HG03342 (cell line): ENCODE results near the gene PRKCA.
"Not testable (repeated sequence)": the region's sequence is repeated elsewhere in the genome, so short reads cannot be mapped to it uniquely, and the experiment has no call there.

Experiments
- ATAC-seq: cut with Tn5 transposase; IDR thresholded peaks from one replicate; pipeline ENCODE4 v1.9.1; 2021; ENCODE audit warnings: mild to moderate bottlenecking, moderate library complexity; ENCODE audit not compliant: unreplicated experiment

The PRKCA gene

GRCh38 chr17:66287911-66288310, 14.5 kb upstream of the PRKCA start:
- no peak for ATAC-seq

- ATAC-seq: no peak
Observed at GRCh38 chr17:66290101-66290722, 12.2 kb upstream of the PRKCA start.

- ATAC-seq: no peak
Observed at GRCh38 chr17:66292353-66292752, 10.1 kb upstream of the PRKCA start.

- ATAC-seq: no peak
Observed at GRCh38 chr17:66296289-66296725, 6.1 kb upstream of the PRKCA start.

GRCh38 chr17:66297443-66297842, 5.0 kb upstream of the PRKCA start:
- ATAC-seq: not testable (repeated sequence)

GRCh38 chr17:66299711-66300110, 2.7 kb upstream of the PRKCA start:
- no peak for ATAC-seq

GRCh38 chr17:66300956-66301355, 1.5 kb upstream of the PRKCA start:
- no peak for ATAC-seq

- no peak for ATAC-seq
Observed at GRCh38 chr17:66301367-66301863, 998 bp upstream of the PRKCA start.

- peak; percentile 21 for ATAC-seq
Observed at GRCh38 chr17:66302761-66303626, 581 bp downstream of the PRKCA start.

GRCh38 chr17:66304304-66305174, 2.1 kb downstream of the PRKCA start:
- ATAC-seq: no peak

GRCh38 chr17:66306446-66306845, 4.0 kb downstream of the PRKCA start:
- no peak for ATAC-seq

- no peak for ATAC-seq
Observed at GRCh38 chr17:66307257-66307656, 4.8 kb downstream of the PRKCA start.

GRCh38 chr17:66308856-66309255, 6.4 kb downstream of the PRKCA start:
- ATAC-seq: no peak

GRCh38 chr17:66309793-66310192, 7.4 kb downstream of the PRKCA start:
- no peak for ATAC-seq

GRCh38 chr17:66310528-66311148, 8.2 kb downstream of the PRKCA start:
- no peak for ATAC-seq

- no peak for ATAC-seq
Observed at GRCh38 chr17:66312912-66313311, 10.5 kb downstream of the PRKCA start.

GRCh38 chr17:66313325-66313724, 10.9 kb downstream of the PRKCA start:
- ATAC-seq: no peak

GRCh38 chr17:66313995-66314659, 11.7 kb downstream of the PRKCA start:
- ATAC-seq: no peak

- no peak for ATAC-seq
Observed at GRCh38 chr17:66317629-66318028, 15.2 kb downstream of the PRKCA start.

GRCh38 chr17:66319226-66319625, 16.8 kb downstream of the PRKCA start:
- ATAC-seq: no peak
